Epithelial cell of esophagus (primary cell): ENCODE results near the gene SCN10A.

ENCODE experiments used
- DNase-seq: peaks from one replicate; pipeline ENCODE4 v3.0.0; 2010; ENCODE audit warnings: low read depth
- H3K4me3 ChIP-seq: 2 replicates; pipeline ENCODE4 v1.5.1; 2011; ENCODE audit warnings: mild to moderate bottlenecking, low read length, control low read depth
- CTCF ChIP-seq: IDR thresholded peaks from 2 replicates; pipeline ENCODE4 v1.5.1; 2011; ENCODE audit warnings: low read depth, mild to moderate bottlenecking, low read length, control low read depth, inconsistent platforms; ENCODE audit not compliant: insufficient read depth; ENCODE audit errors: missing control alignments

SCN10A gene

GRCh38 chr3:38647217-38647970, 168.6 kb downstream of the SCN10A start:
- H3K4me3 ChIP-seq = no peak overlapping the region
- TF ChIP-seq CTCF = no peak
- no peak for DNase-seq
